GM12801 (cell line): ENCODE measurements around the gene SLC22A4.

ENCODE experiments used
- CTCF ChIP-seq: IDR thresholded peaks from one replicate; pipeline ENCODE4 v1.5.1; 2011; ENCODE audit warnings: control low read depth; ENCODE audit not compliant: insufficient read length; ENCODE audit errors: extremely low read depth

Gene SLC22A4

GRCh38 chr5:132269635-132270334 lies 24.4 kb upstream of the SLC22A4 start:
- no peak for TF ChIP-seq CTCF

GRCh38 chr5:132270335-132270665 lies 23.9 kb upstream of the SLC22A4 start:
- no peak for TF ChIP-seq CTCF

GRCh38 chr5:132270706-132271105 lies 23.5 kb upstream of the SLC22A4 start:
- no peak for TF ChIP-seq CTCF

GRCh38 chr5:132271251-132272246 lies 22.6 kb upstream of the SLC22A4 start:
- TF ChIP-seq CTCF = no peak

- no peak for TF ChIP-seq CTCF
Observed at GRCh38 chr5:132272311-132273210, 21.6 kb upstream of the SLC22A4 start.

- TF ChIP-seq CTCF = no peak
Observed at GRCh38 chr5:132273631-132274030, 20.6 kb upstream of the SLC22A4 start.
